Dermis microvascular lymphatic vessel endothelial cell (primary cell): ENCODE data around the gene CSNK1D. TPM values are rescaled to one million over a fixed set of nuclear protein-coding genes. Genes with fewer than 3 reads are reported as not detected.

Source experiments
- DNase-seq, 2 donors: peaks; one replicate each; pipeline versions ENCODE4 v3.0.0 to v3.0.0-alpha.2; 2010; ENCODE audit warnings: low read depth in 2 of 2
- total RNA-seq: library from RNA; depleted of rRNA; stranded (reverse); fragments of >200 nt; gene quantifications from 2 replicates; pipeline ENCODE4 v1.2.1, GENCODE V29; 2014

The CSNK1D gene
- total RNA-seq, 1 donor from 2014 or later, result 36.1 TPM

- no peak for DNase-seq
Measured at GRCh38 chr17:82310877-82311276, 37.4 kb upstream of the CSNK1D start.

DNA sequence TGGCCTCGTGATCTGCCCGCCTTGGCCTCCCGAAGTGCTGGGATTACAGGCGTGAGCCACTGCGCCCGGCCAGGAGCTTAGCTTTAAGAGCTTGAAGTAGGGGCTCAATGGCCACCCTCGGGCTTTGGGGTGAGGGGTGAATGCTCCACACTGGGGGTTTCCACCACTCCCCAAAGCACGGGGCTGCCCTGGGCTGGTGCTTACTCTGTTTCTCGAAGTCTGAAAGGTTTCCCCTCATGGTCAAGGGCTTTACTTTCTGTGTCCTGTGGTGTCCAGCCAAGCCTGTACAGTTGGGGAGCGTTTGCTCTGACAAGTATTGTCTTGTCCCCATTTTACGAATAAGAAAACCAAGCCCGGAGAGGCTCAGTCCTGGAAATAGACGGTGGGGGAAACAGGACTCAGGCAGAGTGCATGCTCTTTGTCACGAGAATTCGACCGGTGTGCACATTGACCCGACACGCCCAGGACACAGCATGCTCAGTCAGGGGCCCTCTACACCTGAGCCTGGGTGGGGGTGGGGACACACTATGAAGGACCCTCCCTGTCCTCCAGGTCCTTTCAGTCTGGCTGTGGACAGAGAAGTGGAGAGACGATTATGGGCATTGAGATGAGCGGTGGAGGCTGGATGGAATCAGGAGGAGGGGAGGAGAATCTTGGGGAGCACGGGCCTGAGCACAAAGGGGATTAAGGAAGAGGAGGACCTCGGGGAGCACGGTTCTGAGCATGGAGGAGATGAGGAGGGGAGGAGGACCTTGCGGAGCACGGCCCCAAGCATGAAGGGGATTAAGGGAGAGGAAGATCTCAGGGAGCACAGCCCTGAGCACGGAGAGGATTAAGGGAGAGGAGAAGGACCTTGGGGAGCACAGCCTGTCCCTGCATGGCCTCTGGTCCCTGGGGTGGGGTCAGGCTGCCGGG is 36.4 kb upstream of the CSNK1D start:
- DNase-seq, result no peak

- DNase-seq, result no peak
Measured at GRCh38 chr17:82305727-82306300, 32.3 kb upstream of the CSNK1D start.

DNA sequence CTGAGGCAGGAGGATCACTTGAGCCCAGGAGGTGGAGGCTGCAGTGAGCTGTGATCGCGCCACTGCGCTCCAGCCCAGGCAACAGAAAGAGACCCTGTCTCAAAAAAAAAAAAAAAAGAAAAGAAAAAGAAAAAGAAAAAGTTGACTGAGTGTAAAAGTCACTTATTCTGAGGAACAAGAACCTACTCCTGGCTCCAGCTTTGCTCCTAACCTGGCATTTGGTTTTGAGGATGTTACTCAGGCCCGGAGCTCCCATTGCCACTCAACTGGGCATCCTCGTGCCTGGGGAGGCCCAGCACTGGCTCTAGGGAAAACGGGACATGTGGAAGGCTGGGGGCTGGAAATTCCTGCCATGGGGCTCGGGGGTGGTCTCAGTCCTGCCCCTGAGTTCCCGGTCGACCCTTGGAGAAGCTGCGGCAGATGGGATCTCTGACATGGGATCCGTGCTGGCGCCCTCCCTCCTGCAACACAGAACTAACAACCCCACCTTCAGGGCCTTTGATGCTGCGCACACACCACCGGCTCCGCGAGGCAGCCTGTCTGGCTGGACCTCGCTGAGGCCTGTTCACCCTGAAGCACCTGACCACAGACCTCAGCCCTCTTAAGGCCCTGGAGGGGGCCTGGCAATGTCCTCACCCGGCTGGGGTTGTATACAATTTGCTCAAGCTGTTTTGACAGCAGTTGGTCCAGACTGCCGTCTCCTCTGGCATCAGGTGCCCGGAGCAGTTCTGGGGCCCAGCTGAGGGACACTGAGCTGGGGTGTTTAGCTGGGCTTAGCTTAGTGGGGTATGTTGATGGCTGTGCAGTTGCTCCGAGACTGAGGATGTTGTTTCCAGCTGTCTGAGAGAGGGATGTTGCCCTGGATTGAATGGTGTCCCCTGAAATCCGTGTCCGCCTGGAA is 31.6 kb upstream of the CSNK1D start:
- no peak for DNase-seq

- no peak for DNase-seq
Measured at GRCh38 chr17:82303944-82304808, 30.7 kb upstream of the CSNK1D start.

DNA sequence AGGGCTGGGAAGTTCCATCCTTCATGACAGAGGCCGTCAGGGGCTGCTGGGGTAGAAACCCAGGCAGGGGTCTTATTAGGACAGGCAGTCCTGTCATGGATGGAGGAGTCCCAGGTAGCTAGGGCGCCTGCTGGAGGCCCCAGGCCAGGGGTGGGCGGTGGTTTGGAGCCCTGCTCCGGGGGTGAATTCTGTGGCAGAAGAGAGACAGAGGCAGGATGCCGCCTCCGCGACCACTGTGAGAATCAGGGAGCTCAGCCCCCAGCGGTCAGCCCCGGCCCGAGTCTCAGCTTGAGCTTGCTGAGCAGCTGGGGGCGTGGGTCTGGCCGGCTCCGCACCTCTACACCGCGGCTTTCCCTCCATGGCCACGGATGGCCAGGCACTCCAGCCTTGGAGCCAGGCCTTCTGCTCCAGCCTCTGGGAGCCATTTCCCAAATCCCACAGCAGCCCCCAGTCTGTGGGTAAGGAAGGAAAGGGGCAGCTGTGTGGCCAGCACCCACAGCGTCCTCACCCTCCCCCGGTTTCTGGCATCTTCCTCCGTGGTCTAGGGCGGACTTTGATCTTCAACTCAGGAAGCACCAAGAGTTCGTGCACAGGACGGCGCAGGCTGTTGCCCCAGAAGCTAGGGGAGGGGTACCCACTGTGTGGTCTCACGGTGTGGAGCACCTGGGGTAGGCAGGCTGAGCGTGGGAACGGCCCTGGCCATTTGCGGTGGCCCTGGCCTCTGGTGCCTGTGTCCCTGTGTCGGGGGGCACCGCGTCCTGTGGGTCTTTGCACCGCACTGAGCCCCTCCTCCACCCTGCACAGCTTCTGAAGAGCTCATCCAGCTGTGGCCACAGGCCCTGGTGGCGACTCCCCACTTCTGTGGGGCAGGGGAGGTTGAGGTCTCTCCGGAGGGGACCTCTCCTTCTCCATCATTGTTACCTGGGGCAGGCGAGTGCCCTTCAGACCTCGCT is 29.8 kb upstream of the CSNK1D start:
- DNase-seq, result no peak

DNA sequence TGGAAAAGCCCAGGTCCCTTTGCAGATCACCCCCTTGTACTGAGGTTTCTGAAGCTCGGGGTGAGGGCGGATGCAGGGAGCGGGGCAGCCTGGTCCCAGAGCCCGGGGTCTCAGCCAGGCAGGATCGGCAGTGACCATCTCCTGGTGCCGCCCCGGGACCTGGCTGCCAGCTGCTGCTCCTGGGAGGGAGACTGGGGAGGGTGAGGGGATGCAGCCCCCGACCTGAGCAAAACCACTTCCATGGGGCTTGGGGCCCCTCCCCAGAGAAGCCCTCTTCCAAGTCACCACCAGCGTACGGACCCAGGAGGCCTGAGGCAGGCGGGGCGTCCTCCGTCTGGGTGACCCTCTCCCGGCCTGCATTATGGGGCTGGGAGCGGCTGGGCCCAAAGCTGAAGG is 29.1 kb upstream of the CSNK1D start:
- DNase-seq, result no peak

DNA sequence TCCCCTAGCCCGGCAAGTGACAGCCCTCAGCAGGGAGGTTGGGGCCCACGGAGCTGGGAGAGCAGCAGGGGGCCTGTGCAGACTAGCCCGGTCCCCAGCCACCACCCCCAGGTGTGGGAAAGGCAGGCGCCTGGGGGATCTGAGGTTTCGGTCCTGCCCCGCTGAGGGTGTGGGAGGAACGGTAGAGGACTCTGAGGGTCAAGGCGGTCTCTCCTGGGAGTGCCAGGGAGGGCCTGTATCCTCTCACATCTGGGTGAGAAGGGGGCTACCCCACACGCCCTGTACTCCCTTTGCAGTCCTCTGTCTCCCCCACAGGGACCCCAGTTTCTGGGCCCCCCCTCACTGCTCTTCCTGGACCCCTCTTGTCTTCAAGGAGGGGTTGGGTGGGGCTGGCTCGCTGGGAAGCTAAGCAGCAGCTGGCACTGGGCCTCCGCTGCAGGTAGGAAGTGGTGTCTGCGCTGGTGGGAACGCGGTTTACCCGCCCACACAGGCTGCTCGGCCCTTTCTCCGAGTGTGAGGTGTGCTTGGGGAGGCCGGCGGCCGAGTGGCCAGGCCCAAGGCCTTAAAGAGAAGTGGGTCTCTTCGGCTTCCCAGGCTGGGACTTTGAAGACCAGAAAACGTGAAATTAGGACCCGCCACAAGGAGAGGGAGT is 28.5 kb upstream of the CSNK1D start:
- no peak for DNase-seq

- no peak for DNase-seq
Measured at GRCh38 chr17:82301300-82301915, 27.9 kb upstream of the CSNK1D start.

GRCh38 chr17:82300707-82301270 is 27.3 kb upstream of the CSNK1D start:
- peak; percentile 26 to 63 for DNase-seq

GRCh38 chr17:82300228-82300627 is 26.7 kb upstream of the CSNK1D start:
- DNase-seq, result no peak

- DNase-seq, result no peak
Measured at GRCh38 chr17:82299452-82299851, 26.0 kb upstream of the CSNK1D start.

DNA sequence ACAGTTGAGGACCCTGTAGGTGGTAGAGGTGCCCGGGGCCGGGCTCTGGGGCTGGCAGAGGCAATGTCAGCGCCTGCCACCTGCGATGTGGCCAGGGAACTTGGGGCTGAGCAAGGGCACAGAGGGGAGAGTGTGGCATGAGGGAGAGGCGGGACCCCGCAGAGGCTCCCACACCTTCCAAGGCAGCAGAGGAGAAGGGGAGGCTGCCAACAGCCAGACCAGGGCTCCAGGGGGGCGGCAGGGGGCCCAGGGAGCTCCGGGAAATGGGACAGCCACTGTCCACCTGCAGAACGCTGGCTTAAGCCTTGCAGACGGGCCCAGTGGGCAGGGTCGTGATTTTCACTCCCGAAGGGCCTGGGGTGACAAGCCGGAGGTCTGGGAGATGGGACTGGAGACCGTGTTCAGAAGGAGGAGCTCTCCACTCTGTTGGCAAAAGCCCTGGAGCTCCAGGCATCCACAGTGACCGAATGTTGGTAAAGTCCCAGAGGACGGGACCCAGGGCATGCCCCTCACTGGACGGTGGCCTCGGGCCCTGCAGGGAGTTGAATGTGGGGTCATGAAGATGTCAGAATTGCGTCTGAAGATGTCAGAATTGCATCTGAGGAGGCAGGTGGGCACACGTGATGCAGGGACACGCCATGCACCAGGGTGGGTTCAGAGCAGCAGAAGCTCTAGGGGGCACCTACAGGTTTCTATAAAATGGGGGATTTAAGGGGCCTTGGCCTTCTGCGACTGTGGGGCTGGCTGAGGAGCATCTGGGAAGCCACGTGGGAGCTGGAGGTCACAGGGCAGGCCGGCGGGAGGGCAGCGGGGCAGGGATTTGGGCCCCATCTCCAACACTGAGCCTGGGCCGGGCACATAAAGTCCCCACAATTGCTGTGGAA is 25.3 kb upstream of the CSNK1D start:
- DNase-seq, result no peak

DNA sequence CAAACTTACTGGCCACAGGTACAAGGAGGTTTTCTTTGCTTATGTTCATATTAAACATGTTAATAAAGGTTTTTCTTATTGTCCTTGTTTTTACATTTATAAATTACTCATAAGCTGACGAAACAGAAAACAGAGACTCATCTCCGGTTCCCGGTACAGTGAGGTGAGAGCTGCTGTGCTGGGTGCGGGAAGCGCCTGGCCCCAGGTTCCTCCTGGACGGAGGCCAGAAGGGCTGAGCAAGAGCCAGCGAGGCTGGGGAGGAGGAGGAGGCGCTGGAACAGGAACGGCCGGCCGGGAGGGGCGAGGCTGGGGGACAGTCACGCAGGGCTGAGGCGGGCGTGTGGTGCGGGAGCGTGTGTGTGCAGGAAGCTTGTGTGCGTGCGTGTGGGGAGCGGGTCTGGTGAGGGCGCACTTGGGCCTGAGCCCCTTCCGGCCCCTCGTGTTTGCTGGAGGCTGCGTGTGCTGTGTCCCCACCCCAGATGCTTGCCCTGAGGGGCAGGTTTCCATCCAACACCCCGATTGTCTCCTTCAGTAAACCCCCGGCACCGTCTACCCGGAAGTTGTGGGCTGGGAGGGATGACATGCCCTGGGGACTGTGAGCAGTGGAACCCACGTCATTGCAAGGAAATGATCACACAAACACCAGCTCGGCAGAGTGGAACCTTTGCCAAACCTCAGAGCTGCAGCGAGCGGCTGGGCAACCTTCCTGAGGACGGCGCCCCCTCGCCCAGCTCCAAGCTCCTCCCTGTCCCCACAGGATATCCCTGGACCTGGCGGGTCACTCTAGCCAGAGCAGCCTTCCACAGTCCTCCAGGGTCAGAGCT is 24.4 kb upstream of the CSNK1D start:
- DNase-seq, result peak; percentile 85 to 91

- DNase-seq, result peak; percentile 86 to 91
Measured at GRCh38 chr17:82297280-82297713, 23.8 kb upstream of the CSNK1D start.

- DNase-seq, result no peak
Measured at GRCh38 chr17:82296511-82297279, 23.2 kb upstream of the CSNK1D start.
